HuH-7.5 (cell line): ENCODE data around the gene TAF5L.
"Not testable (repeated sequence)": the region's sequence is repeated elsewhere in the genome, so short reads cannot be mapped to it uniquely, and the experiment has no call there.

Experiments
- DNase-seq: peaks from one replicate; pipeline ENCODE4 v3.0.0; 2011; ENCODE audit warnings: low spot score

TAF5L gene

DNA sequence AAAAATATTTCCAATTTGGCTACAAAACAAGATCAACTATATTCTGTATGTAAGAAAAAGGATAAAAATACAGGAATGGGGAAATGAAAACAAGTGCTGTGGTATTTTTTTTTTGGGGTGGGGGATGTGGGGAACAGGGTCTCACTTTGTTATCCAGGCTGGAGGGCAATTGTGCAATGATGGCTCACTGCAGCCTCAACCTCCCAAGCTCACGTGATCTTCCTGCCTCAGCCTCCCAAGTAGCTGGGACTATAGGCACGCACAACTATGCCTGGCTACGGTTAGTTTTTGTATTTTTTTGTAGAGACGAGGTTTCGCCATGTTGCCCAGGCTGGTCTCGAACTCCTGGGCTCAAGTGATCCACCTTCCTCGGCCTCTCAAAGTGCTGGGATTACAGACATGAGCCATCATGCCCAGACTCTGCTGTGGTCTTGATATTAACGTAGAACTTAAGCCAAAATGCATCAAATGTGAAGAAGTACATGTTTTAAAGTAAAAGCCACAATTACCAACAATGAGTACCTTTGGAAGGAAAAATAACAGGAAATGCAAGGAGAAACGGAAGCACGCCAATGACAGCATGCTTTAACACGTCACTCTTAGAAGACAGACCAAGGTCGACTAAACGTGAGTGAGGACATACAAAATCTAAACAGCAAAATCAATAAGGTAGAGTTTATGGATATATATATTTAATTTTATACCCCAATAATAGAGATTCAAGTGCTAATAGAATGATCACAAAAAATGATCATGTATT, 58.6 kb downstream of the TAF5L start:
- no peak for DNase-seq

DNA sequence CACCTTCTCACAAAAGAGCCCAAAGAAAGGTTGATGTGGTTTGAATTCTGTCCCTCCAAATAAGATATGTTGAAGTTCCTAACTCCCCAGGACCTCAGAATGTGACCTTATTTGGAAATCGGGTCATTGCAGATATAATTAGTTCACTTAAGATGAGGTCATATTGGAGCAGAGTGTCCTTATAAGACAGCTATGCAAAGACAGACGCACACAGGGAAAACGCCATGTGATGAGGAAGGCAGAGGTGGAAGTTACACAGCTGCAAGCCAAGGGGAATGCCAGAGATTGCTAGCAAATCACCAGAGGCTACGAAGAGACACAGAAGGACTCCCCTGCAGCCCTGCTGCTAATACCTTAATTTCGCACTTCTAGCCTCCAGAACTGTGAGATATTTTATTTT, 62.2 kb downstream of the TAF5L start:
- DNase-seq, result no peak

DNA sequence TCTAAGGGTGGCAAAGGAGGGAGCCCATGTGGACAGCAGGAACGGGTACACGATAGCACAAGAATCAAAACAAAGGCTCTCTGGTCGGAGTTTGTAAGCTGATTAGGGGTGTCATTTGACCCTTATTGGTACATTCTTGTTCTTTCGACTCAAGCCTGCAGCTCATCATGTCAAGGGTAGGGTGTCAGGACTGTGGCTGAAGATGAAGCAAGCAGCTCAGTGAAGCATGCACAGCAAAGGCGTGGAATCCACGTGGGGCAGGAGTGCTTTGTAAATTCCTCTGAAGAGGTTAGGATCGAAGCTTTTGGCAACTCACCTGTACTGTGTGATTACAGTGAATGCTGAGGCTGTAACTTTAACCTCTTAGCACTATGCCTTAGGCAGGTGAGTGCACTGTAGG, 62.7 kb downstream of the TAF5L start:
- no peak for DNase-seq

DNA sequence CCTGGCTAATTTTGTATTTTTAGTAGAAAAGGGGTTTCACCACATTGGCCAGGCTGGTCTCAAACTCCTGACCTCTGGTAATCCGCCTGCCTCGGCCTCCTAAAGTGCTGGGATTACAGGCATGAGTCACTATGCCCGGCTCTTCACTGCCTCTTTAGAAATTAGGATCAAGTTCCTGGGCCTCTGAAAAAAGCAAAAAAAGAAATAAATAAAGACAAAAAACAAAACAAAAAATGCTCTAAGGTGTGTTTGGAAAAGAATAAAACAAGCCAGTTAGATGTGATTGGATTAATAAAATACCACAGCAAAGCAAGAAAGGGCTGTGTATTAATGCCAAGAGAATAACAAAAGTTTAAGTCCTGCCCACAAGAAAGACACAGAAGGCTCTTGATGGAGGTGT, 63.2 kb downstream of the TAF5L start:
- no peak for DNase-seq

DNA sequence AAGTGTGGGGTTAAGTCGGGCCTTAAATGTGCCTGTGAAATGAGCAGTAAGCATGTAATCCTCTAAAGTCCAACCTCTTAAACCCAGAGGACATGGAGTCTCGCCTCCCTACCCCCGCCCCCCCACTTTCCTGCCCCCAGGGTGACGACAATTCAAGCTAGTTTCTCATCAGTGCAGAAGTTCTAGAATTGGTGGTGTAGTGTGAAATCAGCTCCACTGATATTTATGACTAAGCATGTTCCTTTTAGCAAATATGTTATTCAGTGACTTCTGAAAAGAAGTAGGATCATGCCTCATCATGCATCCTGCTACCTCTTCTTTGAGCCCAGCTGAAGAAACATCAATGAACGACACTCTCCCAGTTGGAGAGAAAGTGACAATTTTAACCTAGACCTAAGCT, 64.8 kb downstream of the TAF5L start:
- no peak for DNase-seq

DNA sequence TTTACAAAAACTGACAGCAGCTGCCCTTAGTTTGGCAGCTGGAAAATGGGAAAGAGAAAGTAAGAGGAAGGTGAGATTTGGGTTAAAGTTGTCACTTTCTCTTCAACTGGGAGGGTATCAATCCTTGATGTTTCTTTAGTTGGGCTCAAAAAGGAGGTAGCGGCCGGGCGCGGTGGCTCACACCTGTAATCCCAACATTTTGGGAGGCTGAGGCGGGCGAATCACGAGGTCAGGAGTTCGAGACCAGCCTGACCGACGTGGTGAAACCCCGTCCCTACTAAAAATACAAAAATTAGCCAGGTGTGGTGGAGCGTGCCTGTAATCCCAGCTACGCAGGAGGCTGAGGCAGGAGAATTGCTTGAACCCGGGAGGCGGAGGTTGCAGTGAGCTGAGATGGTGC, 65.8 kb downstream of the TAF5L start:
- DNase-seq, result not testable (repeated sequence)

DNA sequence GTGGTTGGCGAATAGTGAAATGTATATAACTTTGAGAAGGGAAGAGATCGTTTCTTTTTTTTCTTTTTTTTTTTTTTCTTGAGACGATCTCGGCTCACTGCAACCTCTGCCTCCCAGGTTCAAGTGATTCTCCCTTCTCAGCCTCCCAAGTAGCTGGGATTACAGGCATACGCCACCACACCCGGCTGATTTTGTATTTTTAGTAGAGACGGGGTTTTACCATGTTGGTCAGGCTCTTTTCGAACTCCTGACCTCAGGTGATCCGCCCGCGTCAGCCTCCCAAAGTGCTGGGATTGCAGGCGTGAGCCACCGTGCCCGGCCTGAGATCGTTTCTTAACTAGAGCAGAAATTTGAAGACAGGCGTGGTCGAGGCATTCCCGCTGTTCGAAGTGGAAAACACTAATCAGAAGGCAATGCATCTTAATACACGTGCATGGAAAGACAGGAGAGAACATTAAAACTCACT, 66.6 kb downstream of the TAF5L start:
- peak; percentile 19 for DNase-seq

DNA sequence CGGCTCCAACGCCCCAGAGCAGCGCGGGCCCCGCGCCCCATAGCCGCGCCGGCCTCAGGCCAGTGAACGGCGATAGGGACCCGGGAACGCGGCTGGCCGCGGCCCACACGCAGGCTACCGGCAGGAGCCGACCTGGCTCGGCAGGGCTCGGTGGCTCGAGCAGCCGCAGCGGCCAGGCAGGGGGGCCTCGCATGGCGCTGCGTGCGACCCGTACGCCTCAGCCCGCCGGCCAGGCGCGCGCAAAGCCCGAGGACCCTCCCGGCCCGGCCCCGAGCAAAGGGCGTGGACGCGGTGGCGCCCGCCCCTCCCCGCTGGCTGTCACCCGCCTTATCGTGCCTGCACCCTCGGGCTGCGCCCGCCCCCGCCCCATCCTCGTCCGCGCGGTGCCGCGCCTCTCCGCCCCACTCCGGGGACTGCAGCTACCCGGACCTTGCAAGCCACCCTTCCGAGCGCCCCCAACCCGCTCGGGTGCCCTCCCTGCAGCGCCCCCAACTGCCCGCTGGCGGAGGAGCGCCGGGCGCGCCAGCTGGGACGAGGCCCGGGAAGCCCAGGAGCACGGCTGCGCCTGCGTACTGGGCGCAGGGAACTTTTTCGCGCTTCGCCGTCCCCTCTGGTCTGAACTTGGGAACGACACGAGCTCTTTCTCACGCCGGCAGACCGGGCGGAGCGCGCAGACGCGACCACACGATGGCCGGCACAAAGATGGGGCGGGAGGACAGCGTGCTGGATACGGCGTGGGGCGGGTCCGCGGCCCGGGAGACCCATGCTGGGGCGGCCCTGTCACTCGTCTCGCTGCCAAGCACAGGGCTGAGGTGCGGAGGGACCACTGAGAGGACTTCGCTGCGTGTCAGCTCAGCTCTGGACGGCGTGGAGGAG, 67.2 kb downstream of the TAF5L start, which contains the start of gene ABCB10:
Gene ABCB10, minus strand, starts transcription at position 248 of the 876 bp plus-strand sequence. Its CDS starts 55 bp downstream, at position 193.
- peak; percentile 97 for DNase-seq

DNA sequence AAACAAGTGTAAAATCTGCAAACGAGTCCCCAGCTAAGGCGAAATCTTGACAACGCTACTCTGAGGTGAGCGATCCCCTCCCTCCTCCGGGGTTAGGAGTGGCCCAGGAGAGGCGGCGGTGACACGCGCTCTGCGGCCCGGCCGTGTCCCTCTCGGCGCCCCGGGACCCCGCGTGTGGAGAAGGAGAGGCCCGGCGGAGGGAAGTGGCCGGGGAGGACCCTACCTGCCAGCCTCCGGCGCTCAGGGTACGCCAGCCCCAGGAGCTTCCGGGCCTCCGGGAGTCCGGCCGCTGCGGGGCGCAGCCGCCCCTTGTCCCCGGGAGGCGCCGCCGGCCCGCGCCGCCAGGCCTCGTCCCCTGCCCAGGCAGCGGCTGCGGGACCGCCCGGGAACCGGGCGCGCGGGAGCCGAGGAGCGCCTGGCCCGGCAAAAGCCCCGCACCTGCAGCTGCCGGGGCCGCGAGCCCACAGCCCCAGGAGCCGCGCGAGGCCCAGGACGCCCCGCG, 68.0 kb downstream of the TAF5L start:
- peak; percentile 70 for DNase-seq

DNA sequence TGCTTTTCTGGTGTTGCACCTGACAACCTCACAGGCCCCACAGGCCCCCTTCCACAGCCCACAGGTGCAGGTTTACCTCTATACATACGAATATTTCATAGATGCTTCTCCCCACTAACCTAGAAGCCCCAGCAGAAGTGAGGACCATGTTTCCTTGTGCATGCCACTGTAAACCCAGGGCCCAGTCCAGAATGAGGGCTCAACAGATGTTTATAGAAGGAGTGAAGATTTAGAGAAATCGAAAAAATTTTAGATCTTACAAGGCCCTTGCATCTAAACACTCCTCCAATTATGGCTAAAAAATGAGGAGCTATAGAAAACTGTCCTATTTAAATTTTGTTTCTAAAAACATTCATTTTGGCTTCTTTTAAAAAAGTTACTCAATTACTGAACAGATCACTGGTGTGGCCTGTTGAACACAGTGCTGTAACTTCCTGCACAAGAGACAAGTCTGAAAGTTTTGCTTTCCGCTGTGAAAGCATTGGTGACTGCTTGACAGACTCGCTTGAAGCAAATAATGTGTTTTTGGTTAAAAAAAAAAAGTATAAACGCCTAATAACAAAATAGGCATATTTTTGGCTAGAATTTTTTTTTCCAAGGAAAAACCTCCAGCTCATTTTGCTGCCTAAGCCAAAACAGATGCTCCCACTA, 68.6 kb downstream of the TAF5L start:
- no peak for DNase-seq

DNA sequence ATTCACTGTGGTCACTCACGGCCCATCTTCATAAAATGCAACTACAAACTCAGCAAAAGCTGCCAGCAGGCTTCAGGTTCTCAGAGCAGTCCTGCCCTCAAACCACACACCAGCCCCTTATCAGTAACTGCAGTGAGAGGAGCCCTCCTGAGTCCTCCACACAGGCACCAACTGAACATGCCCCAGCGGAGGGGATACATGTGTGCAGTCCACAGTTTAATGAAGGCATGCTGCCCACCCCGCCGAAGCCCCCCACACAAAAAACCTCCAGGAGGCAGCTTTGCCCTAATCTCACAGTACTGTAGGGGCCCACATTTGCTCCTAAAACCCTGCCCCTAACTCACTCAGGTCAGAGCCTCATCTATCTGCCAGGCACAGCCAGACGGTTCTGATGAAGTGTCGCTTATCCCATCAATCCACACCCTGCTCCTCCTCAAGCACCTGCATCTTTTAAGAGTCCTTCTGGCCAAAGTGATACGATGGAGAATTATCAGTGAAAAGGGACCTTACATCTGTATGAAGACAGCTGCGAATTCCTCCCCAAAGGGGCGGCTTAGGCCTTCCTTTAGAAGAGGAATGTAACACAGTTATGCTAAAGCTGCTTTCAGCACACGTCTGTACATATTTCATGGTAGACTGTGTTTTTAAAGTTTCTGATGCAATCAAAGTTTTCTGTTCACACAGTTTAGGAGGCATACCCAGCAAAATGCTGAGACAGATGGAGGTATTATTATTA, 70.9 kb downstream of the TAF5L start:
- no peak for DNase-seq

DNA sequence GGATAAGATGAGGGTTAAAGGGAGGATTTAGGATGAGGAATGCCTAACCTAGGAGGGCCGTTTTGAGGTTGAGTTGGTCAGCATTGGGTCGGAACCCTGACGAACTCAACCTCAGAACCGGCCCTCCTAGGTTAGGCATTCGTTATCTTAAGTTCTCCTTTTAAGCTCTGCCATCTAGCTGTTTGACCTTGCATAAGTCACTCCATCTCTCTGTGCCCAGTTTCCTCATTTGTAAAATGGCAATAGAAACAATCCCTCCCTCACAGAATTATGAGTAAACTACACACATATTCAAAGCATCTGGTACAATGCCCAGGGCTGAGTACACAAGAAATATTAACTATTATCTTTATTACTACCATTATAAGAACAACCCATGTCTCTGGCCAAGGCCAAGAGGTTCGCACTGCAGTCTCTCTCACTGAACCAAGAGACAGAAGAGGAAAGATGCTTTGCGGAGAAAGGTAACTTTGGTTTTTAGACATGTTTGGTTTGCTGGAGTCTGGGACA, 72.2 kb downstream of the TAF5L start:
- DNase-seq, result no peak

DNA sequence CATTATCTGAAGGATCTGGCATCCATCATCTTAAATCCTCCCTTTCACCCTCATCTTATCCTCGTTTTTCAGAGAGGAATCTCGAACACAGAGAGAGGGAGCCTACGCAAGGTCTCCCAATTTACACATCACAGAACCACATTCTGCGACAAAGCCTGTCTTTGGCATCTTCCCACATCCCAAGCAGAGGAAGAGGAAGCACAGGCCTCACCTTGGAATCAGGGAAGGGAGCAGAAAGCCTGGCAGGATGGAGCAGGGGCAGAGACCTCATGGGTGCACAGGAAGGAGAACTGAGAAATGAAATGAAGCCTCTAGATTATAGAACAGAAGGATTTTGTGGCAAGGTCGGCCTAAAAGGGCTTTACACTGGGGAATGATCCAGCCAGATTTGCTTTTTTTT, 73.2 kb downstream of the TAF5L start:
- DNase-seq, result no peak

DNA sequence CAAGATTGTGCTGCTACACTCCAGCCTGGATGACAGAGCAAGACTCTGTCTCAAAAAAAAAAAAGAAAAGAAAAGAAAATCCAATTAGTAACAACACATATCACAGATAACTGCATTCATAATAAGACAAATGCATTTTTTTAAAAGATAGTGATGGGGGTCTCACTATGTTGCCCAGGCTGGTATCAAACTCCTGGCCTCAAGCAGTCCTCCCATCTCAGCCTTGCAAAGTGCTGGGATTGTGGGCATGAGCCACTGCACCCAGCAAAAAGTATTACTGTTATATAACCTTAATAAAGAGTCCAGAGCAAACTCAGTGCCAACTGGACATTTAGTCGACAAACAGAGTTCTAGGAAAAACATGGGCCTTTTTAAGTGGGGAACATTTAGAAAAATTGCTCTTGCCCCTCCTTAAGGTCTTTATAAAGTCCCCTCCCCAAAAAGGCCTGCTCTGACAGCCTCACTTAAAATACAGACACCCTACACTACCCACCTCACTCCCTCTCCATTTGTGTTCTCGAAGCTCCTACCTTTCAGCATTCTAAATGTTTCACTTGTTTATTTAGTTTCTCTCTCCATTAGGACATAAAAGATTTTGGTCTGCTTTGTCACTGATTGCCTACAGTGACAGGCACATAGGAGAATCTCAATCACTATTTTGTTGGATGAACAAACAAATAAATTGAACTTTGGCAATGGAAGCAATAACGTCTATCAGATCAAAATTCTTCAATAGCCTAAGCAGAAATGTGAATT, 74.9 kb downstream of the TAF5L start:
- DNase-seq, result no peak

DNA sequence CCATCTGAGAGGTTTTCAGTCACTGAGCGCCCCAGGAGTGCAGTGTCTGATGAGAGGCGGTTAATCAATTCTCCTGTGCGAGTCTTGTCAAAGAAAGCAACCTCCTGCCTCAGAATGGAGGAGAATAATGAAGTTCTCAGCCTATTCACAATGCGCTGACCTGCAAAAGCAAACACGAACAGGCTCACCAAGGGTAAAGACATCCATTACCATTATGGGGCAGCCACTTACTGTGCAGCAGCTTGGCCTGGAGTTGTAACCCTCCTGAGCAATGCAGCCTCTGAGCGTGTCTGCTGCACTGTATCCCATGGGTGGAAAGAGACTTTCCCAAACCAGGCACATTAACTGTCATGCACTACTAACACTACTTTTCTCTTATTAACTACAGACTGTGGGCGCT, 78.4 kb downstream of the TAF5L start:
- DNase-seq, result no peak

DNA sequence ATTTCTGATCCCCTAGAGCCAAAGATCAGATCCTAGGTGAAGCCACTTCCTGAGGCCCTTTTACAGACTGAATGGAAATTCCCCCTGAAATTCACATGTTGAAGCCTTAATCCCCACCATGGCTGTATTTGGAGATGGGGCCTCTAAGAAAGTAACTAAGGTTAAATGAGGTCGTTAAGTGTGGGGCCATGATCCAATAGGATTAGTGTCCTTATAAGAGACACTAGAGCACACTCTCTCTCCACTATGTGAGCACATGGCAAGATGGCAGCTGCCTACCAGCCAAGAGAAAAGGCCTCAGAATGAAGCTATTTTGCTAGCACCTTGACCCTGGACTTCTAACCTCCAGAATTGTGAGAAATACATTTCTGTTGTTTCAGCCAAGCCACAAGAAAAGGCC, 81.3 kb downstream of the TAF5L start:
- DNase-seq, result no peak
